HL-60 (cell line): ENCODE measurements around the gene CISD1.
"Not testable (repeated sequence)": the region's sequence is repeated elsewhere in the genome, so short reads cannot be mapped to it uniquely, and the experiment has no call there.

Experiments used
- DNase-seq, 2 experiments: peaks; one replicate each; pipeline ENCODE4 v3.0.0-alpha.2; 2010 to 2020; ENCODE audit warnings: low read depth in 1 of 2, low spot score in 1 of 2
- H3K27ac ChIP-seq: fragments of 250-450 bp; sonication (Bioruptor Pico); replicated peaks from 2 replicates; pipeline ENCODE4 v1.5.1; 2020; ENCODE audit warnings: mild to moderate bottlenecking, moderate library complexity
- H3K27me3 ChIP-seq: fragments of 250-450 bp; sonication (Bioruptor Pico); 2 replicates; pipeline ENCODE4 v1.5.1; 2021; ENCODE audit warnings: mild to moderate bottlenecking, moderate library complexity; ENCODE audit not compliant: insufficient read depth, poor library complexity, severe bottlenecking
- H3K4me3 ChIP-seq: replicated peaks from 2 replicates; pipeline ENCODE4 v1.5.1; 2011; ENCODE audit warnings: mild to moderate bottlenecking, control low read depth, low read length; ENCODE audit not compliant: insufficient read depth
- GABPA ChIP-seq: IDR thresholded peaks from 2 replicates; pipeline ENCODE4 v1.6.1; 2012; ENCODE audit warnings: low read depth
- POLR2AphosphoS5 ChIP-seq: IDR thresholded peaks from 2 replicates; pipeline ENCODE4 v1.6.1; 2012; ENCODE audit warnings: low read depth
- SPI1 ChIP-seq: IDR thresholded peaks from 2 replicates; pipeline ENCODE4 v1.6.1; 2012; ENCODE audit warnings: low read depth, mild to moderate bottlenecking, borderline replicate concordance
- TF ChIP-seq, protein P1 (sequence below): IDR thresholded peaks from 2 replicates; pipeline ENCODE4 v1.6.1; 2012; ENCODE audit warnings: low read depth; ENCODE audit not compliant: insufficient replicate concordance
- TF ChIP-seq, protein P2 (sequence below): IDR thresholded peaks from one replicate; pipeline ENCODE4 v1.5.1; 2011; ENCODE audit warnings: low read length, control low read depth, inconsistent platforms; ENCODE audit not compliant: insufficient read depth

CISD1 gene

GRCh38 chr10:58253184-58253583 is 15.8 kb upstream of the CISD1 start:
- Histone ChIP-seq H3K4me3 (no peak overlapping the region), H3K27me3 (no peaks in the 10 kb centered on the region), H3K27ac (no peak overlapping the region)
- no peak for TF ChIP-seq GABPA
- TF ChIP-seq POLR2AphosphoS5 = no peak
- TF ChIP-seq, protein P1, sequence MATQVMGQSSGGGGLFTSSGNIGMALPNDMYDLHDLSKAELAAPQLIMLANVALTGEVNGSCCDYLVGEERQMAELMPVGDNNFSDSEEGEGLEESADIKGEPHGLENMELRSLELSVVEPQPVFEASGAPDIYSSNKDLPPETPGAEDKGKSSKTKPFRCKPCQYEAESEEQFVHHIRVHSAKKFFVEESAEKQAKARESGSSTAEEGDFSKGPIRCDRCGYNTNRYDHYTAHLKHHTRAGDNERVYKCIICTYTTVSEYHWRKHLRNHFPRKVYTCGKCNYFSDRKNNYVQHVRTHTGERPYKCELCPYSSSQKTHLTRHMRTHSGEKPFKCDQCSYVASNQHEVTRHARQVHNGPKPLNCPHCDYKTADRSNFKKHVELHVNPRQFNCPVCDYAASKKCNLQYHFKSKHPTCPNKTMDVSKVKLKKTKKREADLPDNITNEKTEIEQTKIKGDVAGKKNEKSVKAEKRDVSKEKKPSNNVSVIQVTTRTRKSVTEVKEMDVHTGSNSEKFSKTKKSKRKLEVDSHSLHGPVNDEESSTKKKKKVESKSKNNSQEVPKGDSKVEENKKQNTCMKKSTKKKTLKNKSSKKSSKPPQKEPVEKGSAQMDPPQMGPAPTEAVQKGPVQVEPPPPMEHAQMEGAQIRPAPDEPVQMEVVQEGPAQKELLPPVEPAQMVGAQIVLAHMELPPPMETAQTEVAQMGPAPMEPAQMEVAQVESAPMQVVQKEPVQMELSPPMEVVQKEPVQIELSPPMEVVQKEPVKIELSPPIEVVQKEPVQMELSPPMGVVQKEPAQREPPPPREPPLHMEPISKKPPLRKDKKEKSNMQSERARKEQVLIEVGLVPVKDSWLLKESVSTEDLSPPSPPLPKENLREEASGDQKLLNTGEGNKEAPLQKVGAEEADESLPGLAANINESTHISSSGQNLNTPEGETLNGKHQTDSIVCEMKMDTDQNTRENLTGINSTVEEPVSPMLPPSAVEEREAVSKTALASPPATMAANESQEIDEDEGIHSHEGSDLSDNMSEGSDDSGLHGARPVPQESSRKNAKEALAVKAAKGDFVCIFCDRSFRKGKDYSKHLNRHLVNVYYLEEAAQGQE = no peak
- TF ChIP-seq, protein P2, sequence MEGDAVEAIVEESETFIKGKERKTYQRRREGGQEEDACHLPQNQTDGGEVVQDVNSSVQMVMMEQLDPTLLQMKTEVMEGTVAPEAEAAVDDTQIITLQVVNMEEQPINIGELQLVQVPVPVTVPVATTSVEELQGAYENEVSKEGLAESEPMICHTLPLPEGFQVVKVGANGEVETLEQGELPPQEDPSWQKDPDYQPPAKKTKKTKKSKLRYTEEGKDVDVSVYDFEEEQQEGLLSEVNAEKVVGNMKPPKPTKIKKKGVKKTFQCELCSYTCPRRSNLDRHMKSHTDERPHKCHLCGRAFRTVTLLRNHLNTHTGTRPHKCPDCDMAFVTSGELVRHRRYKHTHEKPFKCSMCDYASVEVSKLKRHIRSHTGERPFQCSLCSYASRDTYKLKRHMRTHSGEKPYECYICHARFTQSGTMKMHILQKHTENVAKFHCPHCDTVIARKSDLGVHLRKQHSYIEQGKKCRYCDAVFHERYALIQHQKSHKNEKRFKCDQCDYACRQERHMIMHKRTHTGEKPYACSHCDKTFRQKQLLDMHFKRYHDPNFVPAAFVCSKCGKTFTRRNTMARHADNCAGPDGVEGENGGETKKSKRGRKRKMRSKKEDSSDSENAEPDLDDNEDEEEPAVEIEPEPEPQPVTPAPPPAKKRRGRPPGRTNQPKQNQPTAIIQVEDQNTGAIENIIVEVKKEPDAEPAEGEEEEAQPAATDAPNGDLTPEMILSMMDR = no peak
- DNase-seq = no peak

DNA sequence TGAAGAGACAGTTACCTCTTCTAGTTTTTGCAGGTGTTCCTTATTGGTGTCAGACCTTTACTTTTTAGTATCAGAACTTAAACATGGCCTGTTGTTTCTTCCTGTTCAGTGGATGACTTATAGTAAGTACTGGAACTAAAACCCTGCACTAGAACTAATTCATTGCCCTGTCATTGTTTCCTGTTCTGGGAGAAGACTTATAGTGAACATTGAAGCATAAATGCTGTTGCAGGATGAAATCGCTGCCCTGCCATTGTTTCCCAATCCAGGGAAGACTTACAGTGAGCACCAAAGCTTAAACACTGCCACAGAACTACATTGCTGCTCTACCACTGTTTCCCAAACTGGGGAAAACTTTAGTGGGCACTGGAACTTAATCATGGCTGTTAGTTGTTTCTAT is 14.3 kb upstream of the CISD1 start:
- Histone ChIP-seq H3K27me3 (no peaks in the 10 kb centered on the region), H3K4me3 (no peak overlapping the region), H3K27ac (no peak overlapping the region)
- TF ChIP-seq SPI1 (no peak), GABPA (no peak), POLR2AphosphoS5 (no peak)
- TF ChIP-seq, protein P1 = no peak
- TF ChIP-seq, protein P2 = no peak
- no peak for DNase-seq

- not testable (repeated sequence) for H3K27ac ChIP-seq, H3K27me3 ChIP-seq, DNase-seq
Observed at GRCh38 chr10:58256013-58256780, 12.8 kb upstream of the CISD1 start.

DNA sequence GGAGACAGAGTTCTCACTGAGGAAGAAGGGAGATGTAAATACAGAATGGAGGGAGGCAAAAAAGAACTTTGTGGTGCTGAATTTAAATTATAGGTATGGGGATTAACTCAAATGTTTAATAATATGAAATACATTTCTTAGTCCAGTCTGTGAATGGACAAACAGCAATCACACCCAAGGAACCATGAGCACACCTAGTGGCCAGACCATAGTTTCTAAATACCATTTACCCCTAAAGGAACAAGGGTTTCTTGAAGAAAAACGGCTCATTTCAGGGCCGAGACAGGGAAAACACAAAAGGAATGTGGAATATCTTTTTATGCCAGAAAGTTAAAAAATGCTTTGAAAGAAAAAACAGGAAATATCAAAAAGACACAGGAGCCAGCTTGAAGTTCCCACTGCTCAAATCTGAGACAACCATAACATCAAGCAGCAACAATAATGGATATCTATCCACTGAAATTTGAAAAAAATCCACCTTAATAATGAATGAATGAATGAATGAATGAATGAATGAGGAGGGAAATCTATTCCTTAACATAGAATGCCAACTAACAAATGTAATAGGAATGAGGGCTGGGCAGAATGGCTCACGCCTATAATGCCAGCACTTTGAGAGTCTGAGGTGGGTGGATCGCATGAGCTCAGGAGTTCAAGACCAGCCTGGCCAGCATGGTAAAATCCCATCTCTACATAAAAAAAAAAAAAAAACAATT is 9.8 kb upstream of the CISD1 start:
- DNase-seq = no peak
- H3K4me3 ChIP-seq = no peak overlapping the region
- TF ChIP-seq, protein P1 = no peak
- TF ChIP-seq SPI1 (no peak), POLR2AphosphoS5 (no peak), GABPA (no peak)
- TF ChIP-seq, protein P2 = no peak
- H3K27ac ChIP-seq = no peak overlapping the region
- no peaks in the 10 kb centered on the region for H3K27me3 ChIP-seq

More at GRCh38 chr10:58256013-58256780, 12.8 kb upstream of the CISD1 start:
- not testable (repeated sequence) for H3K4me3 ChIP-seq
